ENCODE data around the gene REXO4. TPM values are rescaled to one million over a fixed set of nuclear protein-coding genes. Genes with fewer than 3 reads are reported as not detected.

REXO4 gene
- total and polyA plus RNA-seq, 2 experiments from 2014 or later = 31.1 to 36.3 TPM

GRCh38 chr9:133389025-133389557, 28.7 kb downstream of the REXO4 start (continued):
- no peak for TF ChIP-seq CTCF (conservative IDR thresholded peaks at IDR 0.05; ENCODE audit: low read depth in 2 of 2)

DNA sequence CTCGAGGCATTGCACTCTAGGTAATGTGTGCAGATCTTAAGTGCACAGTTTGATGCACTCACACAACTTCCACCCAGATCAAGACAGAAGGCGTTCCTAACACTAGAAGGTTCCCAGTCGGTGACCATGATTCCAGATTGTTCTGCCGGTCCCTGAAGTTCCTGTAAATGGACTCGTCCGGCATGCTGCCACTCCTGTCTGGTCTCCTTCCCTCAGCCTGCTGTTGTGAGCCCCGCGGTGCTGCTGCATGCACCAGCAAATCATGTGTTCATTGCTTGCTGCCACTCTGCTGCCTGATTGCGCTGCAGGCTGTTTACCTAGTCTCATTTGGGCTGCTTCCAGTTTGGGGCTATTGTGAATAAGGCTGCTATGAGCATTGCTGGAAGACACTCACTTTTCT, 30.1 kb downstream of the REXO4 start:
- H3K27ac Mint-ChIP-seq = no peak overlapping the region
- H3K4me3 Mint-ChIP-seq = no peak overlapping the region
- H3K27me3 ChIP-seq (ENCODE audit: insufficient read depth) = no peaks in the 10 kb centered on the region
- no peak overlapping the region for H3K4me2 ChIP-seq
- no peak overlapping the region for H2AFZ ChIP-seq
- no peaks in the 10 kb centered on the region for H3K4me1 ChIP-seq (ENCODE audit: insufficient read depth)
- no peak for ATAC-seq
- peaks cover 16% of the 10 kb centered on the region for H3K9me3 Mint-ChIP-seq
- no peaks in the 10 kb centered on the region for H3K79me2 ChIP-seq (replicated peaks; ENCODE audit: insufficient read depth)
- H3K36me3 ChIP-seq (ENCODE audit: insufficient read depth) = no peaks in the 10 kb centered on the region
- H4K20me1 ChIP-seq (replicated peaks; ENCODE audit: insufficient read depth) = no peaks in the 10 kb centered on the region
- H3F3A ChIP-seq (replicated peaks; ENCODE audit: low read depth) = no peaks in the 10 kb centered on the region
- no peak for DNase-seq (ENCODE audit: low spot score)
- TF ChIP-seq ZNF331 (CRISPR knock-in tag; IDR thresholded peaks at IDR 0.05; ENCODE audit: low read depth) (no peak), NANOG (IDR thresholded peaks at IDR 0.05; ENCODE audit: borderline replicate concordance) (no peak), ZNF114 (CRISPR knock-in tag; IDR thresholded peaks at IDR 0.05) (no peak), JUNB (IDR thresholded peaks at IDR 0.05; ENCODE audit: unreplicated experiment) (no peak), CREB1 (CRISPR knock-in tag; IDR thresholded peaks at IDR 0.05; ENCODE audit: low read depth) (no peak)
- peaks cover 9% of the 10 kb centered on the region for H3K27me3 Mint-ChIP-seq (ENCODE audit: insufficient read depth, low read depth, poor library complexity)
- no peaks in the 10 kb centered on the region for H3K36me3 Mint-ChIP-seq (ENCODE audit: low read depth)
- H3K4me1 Mint-ChIP-seq = no peaks in the 10 kb centered on the region
- 0 out of 2 replicates have a peak, but pooled peaks cover 2% of the 10 kb centered on the region for H3K9me2 ChIP-seq (ENCODE audit: insufficient read depth)
- H3K4me3 ChIP-seq = no peak overlapping the region
- H3K27ac ChIP-seq (ENCODE audit: low read depth) = no peak overlapping the region

DNA sequence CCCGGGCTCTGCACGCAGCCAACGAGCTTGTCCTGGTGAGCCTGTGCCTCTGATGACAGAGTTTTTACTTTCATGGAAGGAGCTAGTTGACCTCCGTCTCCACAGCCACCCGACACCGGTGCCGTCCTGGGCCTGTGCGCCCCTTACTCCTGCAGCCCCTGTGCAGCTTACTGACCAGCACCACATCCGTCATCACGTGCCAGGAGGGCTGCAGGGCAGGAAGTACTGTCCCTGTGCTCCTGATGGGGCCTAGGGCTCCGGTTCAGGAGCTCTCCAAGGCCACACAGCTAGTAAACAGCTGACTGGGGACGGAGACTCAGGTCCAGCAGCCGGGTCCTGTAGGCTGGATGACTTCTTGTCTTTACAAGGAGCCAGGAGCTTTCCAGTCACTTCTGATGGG, 31.5 kb downstream of the REXO4 start:
- no peaks in the 10 kb centered on the region for H3K4me1 ChIP-seq (ENCODE audit: insufficient read depth)
- no peaks in the 10 kb centered on the region for H3K79me2 ChIP-seq (replicated peaks; ENCODE audit: insufficient read depth)
- no peak overlapping the region for H3K27ac ChIP-seq (ENCODE audit: low read depth)
- peaks cover 11% of the 10 kb centered on the region; the same call in 1 of the 2 replicates for H3K9me2 ChIP-seq (ENCODE audit: insufficient read depth)
- H3K27me3 ChIP-seq (ENCODE audit: insufficient read depth) = no peaks in the 10 kb centered on the region
- H3K27ac Mint-ChIP-seq = no peak overlapping the region
- no peaks in the 10 kb centered on the region for H3K4me1 Mint-ChIP-seq
- no peaks in the 10 kb centered on the region for H3K36me3 ChIP-seq (ENCODE audit: insufficient read depth)
- H3F3A ChIP-seq (replicated peaks; ENCODE audit: low read depth) = no peaks in the 10 kb centered on the region
- H3K4me3 Mint-ChIP-seq = no peak overlapping the region
- DNase-seq (ENCODE audit: low spot score) (no peak), ATAC-seq (no peak)
- H3K36me3 Mint-ChIP-seq (ENCODE audit: low read depth) = no peaks in the 10 kb centered on the region
- no peak overlapping the region for H3K4me3 ChIP-seq
- no peak overlapping the region for H2AFZ ChIP-seq
- H3K4me2 ChIP-seq = no peak overlapping the region
- peaks cover 9% of the 10 kb centered on the region for H3K27me3 Mint-ChIP-seq (ENCODE audit: insufficient read depth, low read depth, poor library complexity)
- H3K9me3 Mint-ChIP-seq = peaks cover 13% of the 10 kb centered on the region
- H4K20me1 ChIP-seq (replicated peaks; ENCODE audit: insufficient read depth) = no peaks in the 10 kb centered on the region
- TF ChIP-seq CREB1 (CRISPR knock-in tag; IDR thresholded peaks at IDR 0.05; ENCODE audit: low read depth) (no peak), NANOG (IDR thresholded peaks at IDR 0.05; ENCODE audit: borderline replicate concordance) (no peak), CTCF (conservative IDR thresholded peaks at IDR 0.05; ENCODE audit: low read depth in 2 of 2) (no peak), ZNF462 (CRISPR knock-in tag; IDR thresholded peaks at IDR 0.05) (no peak), EZH2phosphoT487 (IDR thresholded peaks at IDR 0.05; ENCODE audit: unreplicated experiment) (no peak)

Data from GM23338 (cell line).